HepG2 (cell line): ENCODE results near the gene SLC2A13. TPM values are rescaled to one million over a fixed set of nuclear protein-coding genes. Genes with fewer than 3 reads are reported as not detected.

Experiments
- CBX2 ChIP-seq, 2 experiments: fragments of 200-600 bp in 1 of 2; sonication (generic); formaldehyde crosslinking in 1 of 2; IDR thresholded peaks; 2 replicates each; pipeline versions ENCODE4 v1.7.0 to v1.8.1; 2018 to 2022; ENCODE audit warnings: low read depth in 2 of 2, low read length in 1 of 2, mild to moderate bottlenecking in 1 of 2, missing genetic modification reagents in 1 of 2
- GABPA ChIP-seq, 2 experiments: IDR thresholded peaks; 2 replicates each; pipeline ENCODE4 v1.6.1; 2011 to 2016; ENCODE audit warnings: low read depth in 2 of 2, low read length in 1 of 2, missing biosample characterization in 1 of 2, missing genetic modification characterization in 1 of 2
- HCFC1 ChIP-seq: fragments of 150-350 bp; IDR thresholded peaks from 2 replicates; pipeline ENCODE4 v1.6.1; 2014; ENCODE audit warnings: low read depth, low read length
- MAZ ChIP-seq, 2 experiments: sonication (generic) in 1 of 2; formaldehyde crosslinking in 1 of 2; IDR thresholded peaks; 2 replicates each; pipeline versions ENCODE4 v1.5.0 to v1.6.1; 2012 to 2020; ENCODE audit warnings: low read depth in 2 of 2, mild to moderate bottlenecking in 2 of 2, borderline replicate concordance in 1 of 2, improper control_type of control experiment in 1 of 2, low read length in 1 of 2, missing genetic modification reagents in 1 of 2, moderate library complexity in 1 of 2
- MZF1 ChIP-seq: sonication (generic); formaldehyde crosslinking; IDR thresholded peaks from 2 replicates; pipeline ENCODE4 v1.8.1; 2023; ENCODE audit warnings: mild to moderate bottlenecking, missing genetic modification reagents, borderline replicate concordance
- PCBP1 ChIP-seq: fragments of 200-400 bp; formaldehyde crosslinking; IDR thresholded peaks from 2 replicates; pipeline ENCODE4 v1.6.1; 2017; ENCODE audit warnings: mild to moderate bottlenecking, low read depth, low read length, borderline replicate concordance
- ZMYM3 ChIP-seq: sonication (generic); formaldehyde crosslinking; IDR thresholded peaks from 2 replicates; pipeline ENCODE4 v1.5.1; 2020; ENCODE audit warnings: mild to moderate bottlenecking, missing genetic modification reagents
- ZNF225 ChIP-seq: sonication (generic); formaldehyde crosslinking; IDR thresholded peaks from 2 replicates; pipeline ENCODE4 v1.4.0; 2020; ENCODE audit warnings: mild to moderate bottlenecking, missing genetic modification reagents
- ZNF24 ChIP-seq: fragments of 450-650 bp; IDR thresholded peaks from 2 replicates; pipeline ENCODE4 v1.6.1; 2017; ENCODE audit warnings: antibody characterized with exemption, mild to moderate bottlenecking
- ZNF282 ChIP-seq: fragments of 450-650 bp; IDR thresholded peaks from 2 replicates; pipeline ENCODE4 v1.6.1; 2018; ENCODE audit not compliant: partially characterized antibody
- ZNF3 ChIP-seq: IDR thresholded peaks from 2 replicates; pipeline ENCODE4 v1.7.0; 2017; ENCODE audit warnings: inconsistent platforms
- ZNF557 ChIP-seq: sonication (generic); formaldehyde crosslinking; IDR thresholded peaks from 2 replicates; pipeline ENCODE4 v1.4.0; 2020; ENCODE audit warnings: missing genetic modification reagents
- ZNF563 ChIP-seq: sonication (generic); formaldehyde crosslinking; IDR thresholded peaks from 2 replicates; pipeline ENCODE4 v1.8.0; 2022; ENCODE audit warnings: mild to moderate bottlenecking, moderate library complexity, missing genetic modification reagents
- ZSCAN20 ChIP-seq: sonication (generic); formaldehyde crosslinking; IDR thresholded peaks from 2 replicates; pipeline ENCODE4 v1.4.0; 2020; ENCODE audit warnings: missing genetic modification reagents, mild to moderate bottlenecking, borderline replicate concordance
- polyA plus RNA-seq, 8 experiments: library from polyadenylated mRNA; depleted of rRNA in 3 of 8; stranded (reverse) in 7 of 8; unstranded in 1 of 8; fragments of >200 nt; fragmentation: Illumina TruSeq in 4 of 8; extraction: Trizol in 4 of 8; gene quantifications; 2 replicates each; pipeline versions ENCODE4 v1.2.1 to v1.2.3, GENCODE V29; 2011 to 2016; ENCODE audit warnings: low read depth in 4 of 8, missing spikeins in 1 of 8, mixed read lengths in 1 of 8; ENCODE audit not compliant: insufficient read depth in 1 of 8
- total RNA-seq, 5 experiments: library from RNA; depleted of rRNA; stranded (reverse); fragments of >200 nt; fragmentation: Illumina TruSeq; extraction: Trizol; gene quantifications; 2 replicates each; pipeline ENCODE4 v1.2.3, GENCODE V29; 2016; ENCODE audit warnings: low read depth in 1 of 5
- TF ChIP-seq, protein P1 (sequence below): sonication (generic); formaldehyde crosslinking; IDR thresholded peaks from 2 replicates; pipeline ENCODE4 v1.4.0; 2020; ENCODE audit warnings: missing genetic modification reagents
- TF ChIP-seq, protein P2 (sequence below): IDR thresholded peaks from 2 replicates; pipeline ENCODE4 v1.6.1; 2012; ENCODE audit warnings: low read depth, low read length, improper control_type of control experiment
- TF ChIP-seq, protein P3 (sequence below): sonication (generic); formaldehyde crosslinking; IDR thresholded peaks from 2 replicates; pipeline ENCODE4 v1.9.0; 2022; ENCODE audit warnings: missing genetic modification reagents, mild to moderate bottlenecking, borderline replicate concordance
- TF ChIP-seq, protein P4 (sequence below): sonication (generic); formaldehyde crosslinking; IDR thresholded peaks from 2 replicates; pipeline ENCODE4 v1.4.0; 2020; ENCODE audit warnings: missing genetic modification reagents, borderline replicate concordance

SLC2A13 gene
- total and polyA plus RNA-seq, 2 of the 13 experiments (the other 11 are each of a cell fraction or from before 2014, with no cell fraction given): 5.5 to 6.0 TPM

DNA sequence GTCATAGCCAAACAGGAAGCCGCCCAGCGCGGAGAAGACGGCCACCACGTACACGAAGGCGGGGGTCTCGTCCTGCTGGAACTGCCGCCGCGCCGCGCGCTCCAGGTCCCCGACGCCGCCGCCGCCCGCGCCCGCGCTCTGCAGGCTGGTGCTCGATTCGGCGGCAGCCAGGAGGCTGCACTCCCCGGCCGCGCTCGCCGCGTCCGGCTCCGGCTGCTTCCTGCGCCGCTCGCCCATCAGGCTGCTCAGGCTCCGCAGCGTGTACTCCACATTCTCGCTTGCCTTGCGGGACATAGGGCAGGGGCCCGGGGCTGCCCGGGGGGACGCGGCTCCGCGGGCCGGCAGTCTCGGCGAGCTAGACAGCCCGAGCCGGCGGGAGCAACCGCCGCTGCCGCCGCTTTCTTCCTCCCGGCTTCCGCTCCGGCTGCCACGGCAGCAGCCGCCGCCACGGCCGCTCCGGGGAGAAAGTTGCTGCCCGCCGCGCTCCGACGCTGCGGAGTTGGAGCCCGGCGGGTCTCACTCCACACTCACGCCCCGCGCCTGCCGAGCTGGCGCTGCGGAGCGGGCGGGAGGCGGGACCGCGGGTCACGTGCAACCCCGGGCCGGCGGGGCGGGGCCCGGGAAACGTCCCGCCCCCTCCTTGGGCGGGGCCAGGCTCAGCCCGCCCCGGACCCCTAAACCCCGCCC is at the start of gene SLC2A13 (continued):
- TF ChIP-seq, protein P1, sequence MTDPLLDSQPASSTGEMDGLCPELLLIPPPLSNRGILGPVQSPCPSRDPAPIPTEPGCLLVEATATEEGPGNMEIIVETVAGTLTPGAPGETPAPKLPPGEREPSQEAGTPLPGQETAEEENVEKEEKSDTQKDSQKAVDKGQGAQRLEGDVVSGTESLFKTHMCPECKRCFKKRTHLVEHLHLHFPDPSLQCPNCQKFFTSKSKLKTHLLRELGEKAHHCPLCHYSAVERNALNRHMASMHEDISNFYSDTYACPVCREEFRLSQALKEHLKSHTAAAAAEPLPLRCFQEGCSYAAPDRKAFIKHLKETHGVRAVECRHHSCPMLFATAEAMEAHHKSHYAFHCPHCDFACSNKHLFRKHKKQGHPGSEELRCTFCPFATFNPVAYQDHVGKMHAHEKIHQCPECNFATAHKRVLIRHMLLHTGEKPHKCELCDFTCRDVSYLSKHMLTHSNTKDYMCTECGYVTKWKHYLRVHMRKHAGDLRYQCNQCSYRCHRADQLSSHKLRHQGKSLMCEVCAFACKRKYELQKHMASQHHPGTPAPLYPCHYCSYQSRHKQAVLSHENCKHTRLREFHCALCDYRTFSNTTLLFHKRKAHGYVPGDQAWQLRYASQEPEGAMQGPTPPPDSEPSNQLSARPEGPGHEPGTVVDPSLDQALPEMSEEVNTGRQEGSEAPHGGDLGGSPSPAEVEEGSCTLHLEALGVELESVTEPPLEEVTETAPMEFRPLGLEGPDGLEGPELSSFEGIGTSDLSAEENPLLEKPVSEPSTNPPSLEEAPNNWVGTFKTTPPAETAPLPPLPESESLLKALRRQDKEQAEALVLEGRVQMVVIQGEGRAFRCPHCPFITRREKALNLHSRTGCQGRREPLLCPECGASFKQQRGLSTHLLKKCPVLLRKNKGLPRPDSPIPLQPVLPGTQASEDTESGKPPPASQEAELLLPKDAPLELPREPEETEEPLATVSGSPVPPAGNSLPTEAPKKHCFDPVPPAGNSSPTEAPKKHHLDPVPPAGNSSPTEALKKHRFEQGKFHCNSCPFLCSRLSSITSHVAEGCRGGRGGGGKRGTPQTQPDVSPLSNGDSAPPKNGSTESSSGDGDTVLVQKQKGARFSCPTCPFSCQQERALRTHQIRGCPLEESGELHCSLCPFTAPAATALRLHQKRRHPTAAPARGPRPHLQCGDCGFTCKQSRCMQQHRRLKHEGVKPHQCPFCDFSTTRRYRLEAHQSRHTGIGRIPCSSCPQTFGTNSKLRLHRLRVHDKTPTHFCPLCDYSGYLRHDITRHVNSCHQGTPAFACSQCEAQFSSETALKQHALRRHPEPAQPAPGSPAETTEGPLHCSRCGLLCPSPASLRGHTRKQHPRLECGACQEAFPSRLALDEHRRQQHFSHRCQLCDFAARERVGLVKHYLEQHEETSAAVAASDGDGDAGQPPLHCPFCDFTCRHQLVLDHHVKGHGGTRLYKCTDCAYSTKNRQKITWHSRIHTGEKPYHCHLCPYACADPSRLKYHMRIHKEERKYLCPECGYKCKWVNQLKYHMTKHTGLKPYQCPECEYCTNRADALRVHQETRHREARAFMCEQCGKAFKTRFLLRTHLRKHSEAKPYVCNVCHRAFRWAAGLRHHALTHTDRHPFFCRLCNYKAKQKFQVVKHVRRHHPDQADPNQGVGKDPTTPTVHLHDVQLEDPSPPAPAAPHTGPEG: peak; percentile 51; the same call in 1 of the 2 replicates
- TF ChIP-seq ZMYM3 (CRISPR knock-in tag) (no peak), ZNF3 (no peak), MZF1 (CRISPR knock-in tag) (no peak), MAZ (IDR thresholded peaks at IDR 0.05; ENCODE audit: borderline replicate concordance, low read depth, low read length) (peak; percentile 62), MAZ (CRISPR knock-in tag; IDR thresholded peaks at IDR 0.05; ENCODE audit: low read depth) (0 out of 2 replicates have a peak, but pooled peaks have one; percentile 35), ZNF225 (CRISPR knock-in tag) (no peak), ZNF563 (no peak), PCBP1 (no peak), CBX2 (IDR thresholded peaks at IDR 0.05; ENCODE audit: low read depth, low read length) (no peak), CBX2 (CRISPR knock-in tag; IDR thresholded peaks at IDR 0.05; ENCODE audit: low read depth) (no peak), ZNF282 (no peak), HCFC1 (no peak), ZNF557 (CRISPR knock-in tag) (no peak), GABPA (IDR thresholded peaks at IDR 0.05; ENCODE audit: low read depth, low read length) (no peak), GABPA (CRISPR knock-in tag; IDR thresholded peaks at IDR 0.05; ENCODE audit: low read depth) (no peak), ZNF24 (no peak), ZSCAN20 (CRISPR knock-in tag) (peak; percentile 84; the same call in 1 of the 2 replicates)
- TF ChIP-seq, protein P2, sequence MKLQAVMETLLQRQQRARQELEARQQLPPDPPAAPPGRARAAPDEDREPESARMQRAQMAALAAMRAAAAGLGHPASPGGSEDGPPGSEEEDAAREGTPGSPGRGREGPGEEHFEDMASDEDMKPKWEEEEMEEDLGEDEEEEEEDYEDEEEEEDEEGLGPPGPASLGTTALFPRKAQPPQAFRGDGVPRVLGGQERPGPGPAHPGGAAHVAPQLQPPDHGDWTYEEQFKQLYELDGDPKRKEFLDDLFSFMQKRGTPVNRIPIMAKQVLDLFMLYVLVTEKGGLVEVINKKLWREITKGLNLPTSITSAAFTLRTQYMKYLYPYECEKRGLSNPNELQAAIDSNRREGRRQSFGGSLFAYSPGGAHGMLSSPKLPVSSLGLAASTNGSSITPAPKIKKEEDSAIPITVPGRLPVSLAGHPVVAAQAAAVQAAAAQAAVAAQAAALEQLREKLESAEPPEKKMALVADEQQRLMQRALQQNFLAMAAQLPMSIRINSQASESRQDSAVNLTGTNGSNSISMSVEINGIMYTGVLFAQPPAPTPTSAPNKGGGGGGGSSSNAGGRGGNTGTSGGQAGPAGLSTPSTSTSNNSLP: no peak
- TF ChIP-seq, protein P3, sequence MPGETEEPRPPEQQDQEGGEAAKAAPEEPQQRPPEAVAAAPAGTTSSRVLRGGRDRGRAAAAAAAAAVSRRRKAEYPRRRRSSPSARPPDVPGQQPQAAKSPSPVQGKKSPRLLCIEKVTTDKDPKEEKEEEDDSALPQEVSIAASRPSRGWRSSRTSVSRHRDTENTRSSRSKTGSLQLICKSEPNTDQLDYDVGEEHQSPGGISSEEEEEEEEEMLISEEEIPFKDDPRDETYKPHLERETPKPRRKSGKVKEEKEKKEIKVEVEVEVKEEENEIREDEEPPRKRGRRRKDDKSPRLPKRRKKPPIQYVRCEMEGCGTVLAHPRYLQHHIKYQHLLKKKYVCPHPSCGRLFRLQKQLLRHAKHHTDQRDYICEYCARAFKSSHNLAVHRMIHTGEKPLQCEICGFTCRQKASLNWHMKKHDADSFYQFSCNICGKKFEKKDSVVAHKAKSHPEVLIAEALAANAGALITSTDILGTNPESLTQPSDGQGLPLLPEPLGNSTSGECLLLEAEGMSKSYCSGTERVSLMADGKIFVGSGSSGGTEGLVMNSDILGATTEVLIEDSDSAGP (CRISPR knock-in tag): no peak
- TF ChIP-seq, protein P4, sequence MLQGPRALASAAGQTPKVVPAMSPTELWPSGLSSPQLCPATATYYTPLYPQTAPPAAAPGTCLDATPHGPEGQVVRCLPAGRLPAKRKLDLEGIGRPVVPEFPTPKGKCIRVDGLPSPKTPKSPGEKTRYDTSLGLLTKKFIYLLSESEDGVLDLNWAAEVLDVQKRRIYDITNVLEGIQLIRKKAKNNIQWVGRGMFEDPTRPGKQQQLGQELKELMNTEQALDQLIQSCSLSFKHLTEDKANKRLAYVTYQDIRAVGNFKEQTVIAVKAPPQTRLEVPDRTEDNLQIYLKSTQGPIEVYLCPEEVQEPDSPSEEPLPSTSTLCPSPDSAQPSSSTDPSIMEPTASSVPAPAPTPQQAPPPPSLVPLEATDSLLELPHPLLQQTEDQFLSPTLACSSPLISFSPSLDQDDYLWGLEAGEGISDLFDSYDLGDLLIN: 0 out of 2 replicates have a peak, but pooled peaks have one; percentile 54
